Calu3 (cell line): ENCODE data around the gene MAD2L1BP. TPM values are rescaled to one million over a fixed set of nuclear protein-coding genes. Genes with fewer than 3 reads are reported as not detected.

ENCODE experiments used
- BruUV-seq: library from RNA; stranded (reverse); fragments of 400-500 nt; replicated peaks from 2 replicates; lab custom pipeline; 2021; lab: Mats Ljungman, UMichigan
- CTCF ChIA-PET: fragments of 300-600 bp; sonication (Branson Sonifier 250); formaldehyde crosslinking; loops from one replicate; lab custom pipeline; 2022; ENCODE audit warnings: antibody characterized with exemption; lab: Charles Lee
- DNase-seq: peaks from one replicate; pipeline ENCODE4 v3.0.0; 2022
- H3K27ac Mint-ChIP-seq: one replicate; pipeline ENCODE4 v1.8.0; 2022; ENCODE audit warnings: mixed read lengths; ENCODE audit not compliant: unreplicated experiment
- H3K27me3 Mint-ChIP-seq: one replicate; pipeline ENCODE4 v1.8.0; 2022; ENCODE audit warnings: mixed read lengths; ENCODE audit not compliant: unreplicated experiment
- H3K36me3 Mint-ChIP-seq: one replicate; pipeline ENCODE4 v1.8.0; 2022; ENCODE audit warnings: mild to moderate bottlenecking, moderate library complexity, mixed read lengths; ENCODE audit not compliant: insufficient read depth, unreplicated experiment
- H3K4me1 Mint-ChIP-seq: one replicate; pipeline ENCODE4 v1.8.0; 2022; ENCODE audit warnings: mild to moderate bottlenecking, low read depth, mixed read lengths; ENCODE audit not compliant: unreplicated experiment
- H3K4me3 Mint-ChIP-seq: one replicate; pipeline ENCODE4 v1.8.0; 2022; ENCODE audit warnings: mild to moderate bottlenecking, low read depth, moderate library complexity, mixed read lengths; ENCODE audit not compliant: unreplicated experiment
- H3K9me3 Mint-ChIP-seq: one replicate; pipeline ENCODE4 v1.8.0; 2022; ENCODE audit warnings: low read depth, mixed read lengths; ENCODE audit not compliant: unreplicated experiment
- intact Hi-C: fragments of 100-400 bp; cut with micrococcal nuclease; formaldehyde crosslinking; loops from one replicate; pipeline ENCODE4 v1.10.0; 2022; ENCODE audit not compliant: unreplicated experiment
- total RNA-seq: library from RNA; stranded (reverse); gene quantifications from 2 replicates; pipeline ENCODE4 v1.2.3, GENCODE V29; 2022
- TF ChIP-seq, protein P1 (sequence below): fragments of 200-600 bp; IDR thresholded peaks from one replicate; pipeline ENCODE4 v1.8.0; 2022; ENCODE audit warnings: antibody characterized with exemption; ENCODE audit not compliant: unreplicated experiment

MAD2L1BP gene
- total RNA-seq, 1 experiment from 2014 or later: 48.2 TPM

DNA sequence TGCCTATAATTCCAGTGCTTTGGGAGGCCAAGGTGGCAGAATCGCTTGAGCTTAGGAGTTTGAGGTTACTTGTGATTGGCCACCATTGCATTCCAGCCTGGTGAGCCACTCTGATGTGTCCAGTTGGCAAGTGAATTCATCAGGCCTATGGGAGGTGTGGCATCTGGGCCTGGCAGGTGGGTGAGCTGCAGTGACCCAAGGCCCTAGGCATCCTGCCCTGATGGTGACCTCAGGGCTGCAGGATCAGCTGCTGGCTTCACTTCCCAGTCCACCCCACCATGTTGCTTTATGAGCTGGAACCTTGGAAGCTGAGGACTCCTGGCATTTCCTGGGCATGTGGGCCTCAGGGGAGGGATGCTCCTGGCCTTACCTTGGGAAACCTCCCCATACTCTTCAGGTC is 29.7 kb downstream of the MAD2L1BP start:
- BruUV-seq: no TSS peak
- Mint-ChIP-seq H3K27me3 (no peaks in the 10 kb centered on the region), H3K36me3 (peaks cover 38% of the 10 kb centered on the region), H3K4me3 (no peak overlapping the region), H3K9me3 (no peaks in the 10 kb centered on the region), H3K4me1 (peaks cover 40% of the 10 kb centered on the region), H3K27ac (no peak overlapping the region)
- peak; percentile 30 for DNase-seq
- intact Hi-C loops: loop anchor here (5.0 kb wide), 3 partner anchors 37 to 337 kb away; no protein-coding TSS in a partner anchor
- CTCF ChIA-PET: interaction anchor here (0.7 to 5.5 kb wide), 6 partner anchors 14 to 111 kb away, joined by 3 to 41 read pairs (median 5); partner anchors contain the start of gene MRPS18A
- TF ChIP-seq, protein P1, sequence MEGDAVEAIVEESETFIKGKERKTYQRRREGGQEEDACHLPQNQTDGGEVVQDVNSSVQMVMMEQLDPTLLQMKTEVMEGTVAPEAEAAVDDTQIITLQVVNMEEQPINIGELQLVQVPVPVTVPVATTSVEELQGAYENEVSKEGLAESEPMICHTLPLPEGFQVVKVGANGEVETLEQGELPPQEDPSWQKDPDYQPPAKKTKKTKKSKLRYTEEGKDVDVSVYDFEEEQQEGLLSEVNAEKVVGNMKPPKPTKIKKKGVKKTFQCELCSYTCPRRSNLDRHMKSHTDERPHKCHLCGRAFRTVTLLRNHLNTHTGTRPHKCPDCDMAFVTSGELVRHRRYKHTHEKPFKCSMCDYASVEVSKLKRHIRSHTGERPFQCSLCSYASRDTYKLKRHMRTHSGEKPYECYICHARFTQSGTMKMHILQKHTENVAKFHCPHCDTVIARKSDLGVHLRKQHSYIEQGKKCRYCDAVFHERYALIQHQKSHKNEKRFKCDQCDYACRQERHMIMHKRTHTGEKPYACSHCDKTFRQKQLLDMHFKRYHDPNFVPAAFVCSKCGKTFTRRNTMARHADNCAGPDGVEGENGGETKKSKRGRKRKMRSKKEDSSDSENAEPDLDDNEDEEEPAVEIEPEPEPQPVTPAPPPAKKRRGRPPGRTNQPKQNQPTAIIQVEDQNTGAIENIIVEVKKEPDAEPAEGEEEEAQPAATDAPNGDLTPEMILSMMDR: no peak

DNA sequence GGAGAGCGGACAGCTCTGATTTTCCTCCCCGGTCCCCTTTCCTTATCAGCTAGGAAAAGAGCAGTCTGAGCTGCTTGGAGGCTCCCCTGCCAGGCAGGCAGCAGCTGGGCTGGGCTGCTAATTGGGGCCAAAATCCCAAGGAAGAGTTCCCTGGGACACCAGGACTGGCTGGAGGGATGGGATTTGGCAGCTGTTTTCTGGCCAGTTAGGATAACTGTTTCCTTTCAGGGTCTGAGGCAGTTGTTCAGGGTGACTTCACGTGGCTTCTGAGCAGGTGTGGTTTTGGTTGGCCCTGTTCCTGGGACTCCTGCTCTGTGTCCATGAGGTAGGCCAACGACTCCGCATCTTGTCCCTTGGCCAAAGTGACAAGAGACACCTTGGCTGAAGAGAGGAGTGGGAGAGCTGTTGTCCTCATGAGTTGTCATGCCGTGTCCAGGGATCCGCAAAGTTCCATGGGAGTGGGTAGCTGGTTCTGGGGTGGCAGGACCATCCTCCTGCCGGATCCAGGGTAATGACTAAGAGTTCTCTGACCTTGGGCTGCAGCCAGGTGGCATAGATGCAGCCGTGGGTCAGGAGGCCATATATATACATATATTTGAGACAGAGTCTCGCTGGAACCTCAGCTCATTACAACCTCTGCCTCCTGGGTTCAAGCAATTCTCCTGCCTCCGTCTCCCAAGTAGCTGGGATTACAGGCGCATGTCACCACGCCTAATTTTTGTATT is 30.7 kb downstream of the MAD2L1BP start:
- no TSS peak for BruUV-seq
- intact Hi-C loops: loop anchor here (5.0 kb wide), 3 partner anchors 36 to 336 kb away; no protein-coding TSS in a partner anchor
- DNase-seq: no peak
- no peaks in the 10 kb centered on the region for H3K9me3 Mint-ChIP-seq
- TF ChIP-seq, protein P1: no peak
- no peak overlapping the region for H3K4me3 Mint-ChIP-seq
- no peaks in the 10 kb centered on the region for H3K27me3 Mint-ChIP-seq
- H3K4me1 Mint-ChIP-seq: peaks cover 40% of the 10 kb centered on the region
- CTCF ChIA-PET: interaction anchor here (0.7 to 6.2 kb wide), 9 partner anchors 18 to 413 kb away, joined by 3 to 47 read pairs (median 8); partner anchors contain the start of genes GTPBP2, MRPS18A and VEGFA
- H3K36me3 Mint-ChIP-seq: peaks cover 48% of the 10 kb centered on the region
- H3K27ac Mint-ChIP-seq: peak overlapping the region; percentile 80

DNA sequence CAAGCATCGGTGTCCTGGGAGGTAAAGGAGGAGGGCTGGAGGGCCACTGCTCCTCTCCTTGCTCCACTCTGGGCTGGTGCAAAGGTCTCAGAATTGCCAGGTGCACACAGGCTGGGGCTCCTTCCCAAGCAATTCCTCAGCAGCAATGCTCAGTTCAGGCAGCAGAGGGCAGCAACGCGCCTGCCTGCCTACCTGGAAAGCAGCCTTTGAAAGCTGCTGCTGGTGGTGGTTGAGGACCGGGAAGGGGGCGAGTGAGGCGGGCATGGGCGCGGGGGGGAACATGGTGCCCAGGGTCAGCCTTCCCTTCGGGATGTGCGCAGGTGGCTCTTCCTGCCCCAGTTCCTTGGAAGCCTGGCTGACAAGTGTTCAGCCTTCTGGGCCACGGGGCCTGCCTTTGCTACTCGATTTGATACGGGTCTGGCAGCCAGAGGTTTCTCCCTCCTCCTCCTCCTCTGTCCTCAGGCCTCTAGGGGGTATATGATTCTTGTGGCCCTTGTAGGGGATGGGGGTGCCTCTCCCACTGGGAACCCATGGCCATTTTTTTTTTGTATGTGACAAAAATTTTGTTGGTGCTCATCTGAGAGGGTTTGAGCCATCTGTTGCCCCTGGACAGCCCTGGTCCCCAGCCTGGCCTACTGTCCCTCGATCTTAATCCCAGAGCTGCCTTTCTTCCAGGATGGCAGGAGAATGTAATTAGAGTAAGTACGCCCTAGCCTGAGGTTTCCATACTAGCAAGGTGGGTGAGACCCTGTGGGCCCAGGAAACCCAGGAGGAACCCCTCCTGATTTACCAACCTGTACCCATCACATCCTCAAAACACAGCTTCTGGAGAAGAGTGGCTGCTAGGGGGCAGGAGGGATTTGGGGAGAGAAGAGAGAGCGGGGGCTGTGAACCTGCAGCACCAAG is 31.9 kb downstream of the MAD2L1BP start:
- peak; percentile 94 for DNase-seq
- Mint-ChIP-seq H3K9me3 (no peaks in the 10 kb centered on the region), H3K36me3 (peaks cover 59% of the 10 kb centered on the region), H3K4me3 (peak overlapping the region; percentile 43), H3K27ac (peak overlapping the region; percentile 80), H3K4me1 (peaks cover 40% of the 10 kb centered on the region), H3K27me3 (no peaks in the 10 kb centered on the region)
- intact Hi-C loops: loop anchor here (1.0 to 5.0 kb wide), 6 partner anchors 35 to 412 kb away; no protein-coding TSS in a partner anchor
- TF ChIP-seq, protein P1: peak; percentile 98
- TSS peak; percentile 22 for BruUV-seq
- CTCF ChIA-PET: interaction anchor here (0.6 to 6.2 kb wide), 23 partner anchors 19 to 1902 kb away, joined by 3 to 47 read pairs (median 5); partner anchors contain the start of genes GTPBP2, MRPS18A and VEGFA
